ENCODE data around the gene SFMBT1.

GRCh38 chr3:52904552-52904951 lies 141.3 kb downstream of the SFMBT1 start:
- TF ChIP-seq GATA2 (IDR thresholded peaks at IDR 0.05; ENCODE audit: low read depth, low read length) (no peak), GATA3 (IDR thresholded peaks at IDR 0.05; ENCODE audit: low read depth, low read length) (no peak)
